A549 (cell line): ENCODE measurements around the gene G2E3.

Experiments used
- CTCF ChIP-seq: fragments of >200 bp; sonication (Bioruptor Twin); formaldehyde crosslinking; IDR thresholded peaks from 3 replicates; pipeline ENCODE4 v1.5.1; 2016
- EP300 ChIP-seq, 2 experiments: fragments of >200 bp; sonication (Bioruptor Twin); formaldehyde crosslinking; IDR thresholded peaks; 2 replicates in 1 of 2; 3 replicates in 1 of 2; pipeline ENCODE4 v1.6.1; 2016 to 2017
- JUNB ChIP-seq: fragments of >200 bp; sonication (Bioruptor Twin); formaldehyde crosslinking; IDR thresholded peaks from 2 replicates; pipeline ENCODE4 v1.6.1; 2016
- MAFK ChIP-seq: fragments of 450-650 bp; IDR thresholded peaks from 2 replicates; pipeline ENCODE4 v1.6.1; 2014; ENCODE audit not compliant: partially characterized antibody

DNA sequence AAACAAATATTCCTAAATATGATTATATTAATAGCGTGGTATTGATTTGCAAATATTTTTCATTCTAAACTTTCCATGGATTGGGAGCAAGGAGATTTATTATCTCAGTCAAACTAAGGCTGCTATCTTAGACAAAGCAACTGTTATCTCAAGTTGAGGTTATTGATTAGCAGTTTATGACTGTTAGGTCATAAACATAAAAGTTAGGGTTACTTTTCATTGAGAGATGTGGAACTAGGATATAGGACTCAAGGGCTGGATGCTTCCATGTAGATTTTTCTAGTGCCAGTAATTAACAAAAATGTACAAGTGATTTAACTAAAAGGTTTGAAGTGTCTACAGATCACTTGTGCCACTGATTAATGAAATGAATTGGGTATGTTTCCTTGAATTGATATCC lies 82.2 kb downstream of the G2E3 start:
- TF ChIP-seq CTCF, result no peak
- TF ChIP-seq JUNB, result no peak
- TF ChIP-seq EP300 (IDR thresholded peaks at IDR 0.05), result no peak
- TF ChIP-seq MAFK, result no peak
